HG02870 (cell line): ENCODE data around the gene TBX4.
"Not testable (repeated sequence)": the region's sequence is repeated elsewhere in the genome, so short reads cannot be mapped to it uniquely, and the experiment has no call there.

ENCODE experiments used
- ATAC-seq: cut with Tn5 transposase; IDR thresholded peaks from one replicate; pipeline ENCODE4 v1.9.1; 2021; ENCODE audit warnings: mild to moderate bottlenecking, moderate library complexity; ENCODE audit not compliant: unreplicated experiment

Gene TBX4

DNA sequence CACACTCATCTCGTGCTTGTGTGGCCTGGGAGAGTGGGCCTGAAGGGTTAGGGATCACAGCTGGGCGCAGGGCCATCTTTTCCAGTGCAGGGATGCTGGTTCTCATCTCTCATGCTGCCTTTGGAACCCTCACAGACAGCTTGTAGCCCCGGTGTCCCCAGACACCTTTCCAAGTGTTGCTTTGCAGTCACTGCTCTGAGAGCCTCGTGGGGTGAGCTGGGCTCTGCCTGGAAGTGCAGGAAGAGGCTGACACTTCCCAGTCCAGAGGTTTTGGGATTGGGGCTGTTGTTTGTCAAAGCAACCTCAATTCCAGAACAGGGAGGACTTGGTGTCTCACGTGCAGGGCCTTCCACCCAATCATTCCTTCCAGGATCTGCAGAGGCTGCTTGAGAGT is 28.2 kb downstream of the TBX4 start:
- no peak for ATAC-seq

GRCh38 chr17:61481421-61481820 is 29.2 kb downstream of the TBX4 start:
- no peak for ATAC-seq

DNA sequence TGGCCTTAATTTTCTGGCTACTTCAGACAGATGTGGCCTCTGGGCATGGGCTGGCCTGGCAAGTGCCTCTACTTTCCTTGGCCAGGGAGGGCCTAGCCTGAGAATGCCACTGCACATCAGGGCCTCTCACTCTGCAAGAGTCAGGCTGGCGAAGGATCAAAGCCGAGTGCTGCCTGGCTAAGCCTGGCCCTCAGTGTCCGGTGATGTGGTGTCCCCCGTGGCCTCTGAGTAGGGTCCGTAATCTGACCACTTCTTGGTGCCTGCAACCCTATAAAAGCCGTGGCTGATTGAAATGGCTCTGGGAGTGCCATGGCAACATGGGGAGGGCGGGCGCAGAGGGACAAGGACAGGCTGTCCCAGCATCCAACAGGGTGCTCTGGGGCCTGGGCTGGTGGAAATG is 30.2 kb downstream of the TBX4 start:
- ATAC-seq, result no peak

DNA sequence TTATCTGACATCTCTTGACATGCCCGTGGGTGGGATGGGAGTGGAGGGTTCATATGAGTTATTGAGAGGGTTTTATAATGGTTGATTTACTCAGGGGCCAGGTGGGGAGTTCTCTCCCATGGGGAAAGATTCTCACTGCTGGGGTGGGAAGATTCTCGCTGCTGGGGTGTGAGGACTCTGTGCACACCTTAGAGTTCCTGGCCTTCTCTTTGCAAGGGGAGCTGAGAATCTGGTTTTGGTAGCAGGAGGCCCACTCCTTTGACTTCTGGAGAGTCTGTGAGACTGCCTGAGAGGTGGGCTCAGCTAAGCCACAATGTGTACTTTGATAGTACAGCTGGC is 31.5 kb downstream of the TBX4 start:
- no peak for ATAC-seq

DNA sequence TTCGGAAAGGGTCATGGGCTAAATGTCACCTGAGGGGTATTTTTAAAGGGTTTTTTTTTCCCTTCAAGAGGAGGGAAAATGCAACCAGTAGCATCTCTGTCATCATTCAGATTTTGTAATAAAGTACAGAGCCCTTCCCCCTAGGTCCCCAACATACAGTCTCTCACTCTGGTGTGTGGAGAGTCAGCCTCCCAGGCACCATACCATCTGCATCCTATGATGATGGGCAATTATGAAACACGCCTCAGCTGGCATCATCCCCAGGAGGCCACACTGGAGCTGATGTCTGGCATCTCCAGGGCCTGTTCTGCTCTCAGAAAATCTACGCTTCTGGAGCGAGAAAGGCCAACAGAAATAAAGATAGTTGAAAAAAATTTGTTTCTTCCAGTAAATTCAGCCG is 32.0 kb downstream of the TBX4 start:
- ATAC-seq, result no peak

DNA sequence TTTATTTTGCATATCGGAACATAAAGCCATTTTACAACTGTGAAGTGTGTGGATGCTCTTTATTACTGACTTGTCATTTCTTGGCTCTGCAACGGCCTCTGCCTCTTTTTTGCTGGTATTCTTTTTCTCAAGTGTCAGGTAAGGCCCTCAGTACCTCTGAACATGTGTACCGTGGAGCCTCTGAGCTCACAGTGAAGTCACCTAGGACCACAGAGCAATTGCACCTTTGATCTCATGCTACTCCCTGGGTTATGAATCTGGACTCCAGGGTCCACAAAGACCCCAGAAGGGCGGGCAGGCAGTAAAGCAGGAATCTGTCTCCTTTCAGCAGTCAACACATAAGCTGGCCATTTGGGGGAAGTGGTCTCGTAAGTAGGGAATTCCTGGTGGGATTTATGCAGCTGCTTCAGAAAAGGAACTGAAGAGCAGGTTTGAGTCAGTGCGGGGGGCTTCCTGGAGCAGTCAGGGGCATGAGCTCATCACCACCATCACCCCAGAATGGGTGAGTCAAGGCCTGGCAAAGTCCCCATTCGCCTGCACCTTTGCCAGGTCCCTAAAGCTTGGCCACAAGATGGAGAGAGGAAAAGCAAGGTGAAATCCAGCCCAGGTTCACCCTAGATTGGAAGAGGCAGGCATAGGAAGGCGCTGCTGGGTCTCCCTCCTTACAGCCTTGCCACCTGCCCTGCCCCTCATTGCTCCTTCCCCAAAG is 33.0 kb downstream of the TBX4 start:
- no peak for ATAC-seq

DNA sequence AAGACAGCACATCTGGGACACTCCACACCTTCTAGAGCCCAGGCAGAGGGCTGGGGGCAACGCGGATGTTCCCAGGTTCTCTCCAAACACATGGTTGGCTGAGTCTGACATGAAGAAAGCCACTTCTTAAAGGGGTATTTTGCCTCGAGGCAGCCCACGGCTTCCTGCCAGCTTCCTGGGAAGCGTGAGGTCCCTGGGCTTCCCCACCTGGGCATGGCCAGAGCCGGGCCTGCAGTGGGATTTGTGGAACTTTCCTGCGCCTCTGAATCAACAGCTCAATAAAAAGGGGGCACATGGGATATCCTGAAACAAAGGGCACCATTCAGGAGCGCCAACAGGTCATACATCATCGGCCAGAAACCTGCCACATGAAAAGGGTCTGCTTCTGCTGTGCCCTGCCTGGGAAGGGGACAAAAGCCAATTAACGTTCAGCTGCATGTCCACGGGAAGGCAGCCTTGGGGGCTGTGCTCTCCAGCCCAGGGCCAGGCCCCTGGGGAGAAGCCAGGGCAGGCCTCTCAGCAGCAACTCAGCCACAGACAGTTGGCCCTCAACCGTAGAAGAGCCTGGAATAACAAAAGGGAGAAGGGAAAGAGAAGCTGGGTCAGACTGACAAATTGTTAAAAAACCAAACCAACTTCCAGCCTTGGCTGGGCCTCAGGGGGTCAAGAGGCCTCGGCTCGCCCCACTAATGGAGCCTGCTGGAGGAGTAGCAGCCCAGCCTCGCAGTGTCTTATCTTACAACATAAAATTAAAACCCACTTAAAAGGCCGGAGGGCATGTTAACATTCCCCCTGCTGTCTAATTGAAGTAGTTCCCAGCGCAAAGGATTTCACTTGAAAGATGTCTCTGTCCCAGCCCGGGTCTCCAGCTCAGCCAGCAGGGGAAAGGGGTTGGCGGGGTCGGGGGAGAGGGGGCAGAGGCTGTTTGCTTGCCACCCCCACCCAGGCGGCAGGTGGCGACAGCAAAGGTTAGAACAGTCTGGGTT is 34.2 kb downstream of the TBX4 start:
- no peak for ATAC-seq

DNA sequence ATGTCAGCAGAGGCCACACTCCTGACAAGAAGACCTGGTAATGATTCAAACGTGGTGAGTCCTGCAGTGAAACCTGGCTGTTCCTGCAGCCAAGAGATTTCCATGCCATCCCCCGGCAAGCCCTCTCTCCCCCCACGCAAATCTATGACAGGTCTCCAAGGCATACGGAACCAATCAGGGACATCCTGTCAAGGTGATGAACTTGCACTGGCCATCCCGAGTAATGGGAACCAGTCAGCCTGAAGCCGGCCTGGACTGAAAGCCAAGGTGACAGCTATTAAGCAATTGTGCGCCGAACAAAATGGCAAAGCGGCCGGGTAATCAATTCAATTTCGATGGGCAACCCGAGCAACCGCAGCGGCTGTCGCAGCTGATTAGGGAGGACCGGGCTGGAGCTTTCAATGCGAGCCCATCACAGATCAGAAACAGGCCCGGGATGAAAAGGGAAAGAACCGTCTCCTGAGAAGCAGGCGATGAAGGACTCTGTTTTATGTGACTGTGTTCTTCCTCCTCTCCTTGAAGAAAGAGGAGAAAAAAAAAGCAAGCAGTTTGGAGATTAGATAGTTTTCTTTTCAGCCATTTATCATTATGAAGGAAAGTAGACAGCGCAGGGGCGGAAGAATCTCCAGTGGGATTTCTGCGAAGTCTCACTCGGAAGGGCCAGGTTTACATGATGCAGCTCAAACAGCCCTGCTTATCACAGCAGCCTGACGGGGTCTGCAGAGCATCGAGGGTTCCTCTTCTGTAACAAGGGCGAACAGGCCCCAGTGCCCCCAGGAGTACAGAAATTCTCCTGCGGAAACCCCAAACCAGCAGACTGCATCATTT is 35.2 kb downstream of the TBX4 start:
- ATAC-seq, result no peak

DNA sequence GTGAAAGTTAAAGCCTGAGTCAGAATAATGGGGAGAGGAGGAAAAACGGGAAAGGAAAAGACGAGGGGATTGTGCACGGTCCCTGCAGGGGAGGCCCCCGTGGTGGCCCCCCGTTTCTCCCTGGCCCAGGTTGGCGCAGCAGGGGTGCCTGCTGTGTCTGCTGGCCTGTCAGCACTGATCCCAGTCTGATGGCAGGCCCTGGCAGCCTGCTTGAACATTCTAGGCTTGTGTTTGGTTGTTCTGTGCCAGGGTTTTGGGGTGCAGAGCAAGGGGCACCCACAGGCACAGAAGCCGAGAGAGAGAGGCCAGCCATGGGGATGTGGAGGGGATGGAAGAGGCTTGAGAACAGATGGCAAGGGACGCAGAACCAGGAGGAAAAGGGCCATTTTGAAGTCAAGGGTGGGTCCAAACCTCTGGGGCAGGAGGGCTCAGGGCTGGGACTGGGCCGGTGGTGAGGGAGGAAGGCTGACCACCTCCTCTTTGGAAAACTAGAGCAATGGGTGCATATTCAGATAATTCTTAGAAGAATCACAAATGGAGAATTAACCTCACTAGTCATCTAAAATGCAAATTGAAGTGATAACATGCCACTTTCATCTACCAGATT is 35.9 kb downstream of the TBX4 start:
- no peak for ATAC-seq

DNA sequence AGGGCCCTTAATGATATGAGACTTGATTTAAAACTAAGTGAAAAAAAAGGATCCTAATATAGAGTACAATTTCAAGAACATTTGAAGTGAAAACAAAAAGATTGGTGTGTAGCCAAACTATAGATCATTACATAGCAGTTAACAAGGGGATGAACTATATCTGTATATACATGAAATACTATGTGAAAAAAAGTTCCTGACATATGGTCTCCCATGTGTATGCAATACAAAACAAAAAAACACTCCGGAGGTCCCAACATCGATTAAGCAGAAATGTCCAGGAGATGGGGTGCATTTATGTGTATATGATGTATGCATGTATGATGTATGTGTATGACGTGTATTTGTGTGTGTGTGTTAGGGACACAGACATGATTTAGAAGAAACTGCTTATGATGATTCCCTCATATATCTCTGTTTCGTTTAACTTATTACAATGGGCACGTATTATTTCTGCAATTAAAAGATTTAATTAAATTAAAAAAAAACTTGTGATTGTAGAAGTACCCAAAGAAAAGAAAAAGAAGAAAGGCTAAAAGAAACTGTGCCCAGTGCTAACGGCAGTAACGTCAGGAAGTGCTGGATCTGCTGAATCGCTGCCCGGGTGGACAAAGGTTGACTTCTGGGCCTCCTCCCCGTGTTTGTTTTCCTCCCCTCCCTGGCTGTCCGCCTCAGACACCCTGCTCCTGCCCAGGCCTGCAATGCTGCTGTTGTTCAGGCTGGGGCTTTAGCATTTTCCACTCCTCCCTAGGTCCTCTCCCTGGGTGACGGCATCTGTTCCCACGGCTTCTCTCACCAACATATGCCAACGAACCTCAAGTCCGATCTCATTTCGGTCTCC is 36.9 kb downstream of the TBX4 start:
- ATAC-seq, result no peak

- ATAC-seq, result no peak
These were observed 37.7 kb downstream of the TBX4 start for GRCh38 chr17:61489719-61490490.

DNA sequence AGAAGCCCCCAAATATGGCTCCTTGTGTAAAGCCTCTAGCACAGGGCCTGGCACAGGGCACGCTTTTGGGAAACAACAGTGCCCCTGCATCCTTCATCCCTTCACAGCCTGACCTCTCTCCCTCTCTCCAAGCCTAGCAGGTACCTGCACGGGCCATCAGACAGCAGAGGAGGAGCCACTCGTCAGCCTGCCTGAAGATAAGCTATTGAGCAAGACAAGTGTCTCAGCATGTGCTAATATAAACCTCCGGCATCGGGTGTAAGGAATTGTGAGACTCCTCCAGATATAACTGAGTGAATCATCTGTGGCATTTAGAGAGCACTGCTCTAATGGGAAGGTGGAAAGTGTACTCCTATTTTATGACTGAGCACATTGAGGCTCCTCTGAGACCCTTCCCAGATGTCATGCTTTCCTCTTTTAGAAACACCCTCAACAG is 38.3 kb downstream of the TBX4 start:
- no peak for ATAC-seq

DNA sequence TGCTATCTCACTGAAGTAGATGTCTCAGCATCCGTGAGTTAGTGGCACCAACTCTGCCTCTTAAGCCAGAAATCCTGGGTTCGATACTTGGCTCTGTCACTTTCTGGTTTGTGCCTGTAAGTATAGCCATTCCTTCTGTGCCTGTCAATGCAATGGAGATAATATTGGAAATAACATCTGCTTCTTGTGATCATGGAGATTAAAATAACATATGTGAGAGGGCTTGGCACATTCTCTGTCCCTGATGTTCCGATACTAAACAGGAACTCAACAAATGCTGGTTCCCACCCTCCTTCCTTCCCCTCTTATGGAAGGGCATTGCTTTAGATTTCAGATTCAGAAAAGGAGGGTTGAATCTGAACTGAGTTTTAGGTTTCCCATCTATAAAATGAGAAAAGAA is 39.8 kb downstream of the TBX4 start:
- ATAC-seq, result no peak

DNA sequence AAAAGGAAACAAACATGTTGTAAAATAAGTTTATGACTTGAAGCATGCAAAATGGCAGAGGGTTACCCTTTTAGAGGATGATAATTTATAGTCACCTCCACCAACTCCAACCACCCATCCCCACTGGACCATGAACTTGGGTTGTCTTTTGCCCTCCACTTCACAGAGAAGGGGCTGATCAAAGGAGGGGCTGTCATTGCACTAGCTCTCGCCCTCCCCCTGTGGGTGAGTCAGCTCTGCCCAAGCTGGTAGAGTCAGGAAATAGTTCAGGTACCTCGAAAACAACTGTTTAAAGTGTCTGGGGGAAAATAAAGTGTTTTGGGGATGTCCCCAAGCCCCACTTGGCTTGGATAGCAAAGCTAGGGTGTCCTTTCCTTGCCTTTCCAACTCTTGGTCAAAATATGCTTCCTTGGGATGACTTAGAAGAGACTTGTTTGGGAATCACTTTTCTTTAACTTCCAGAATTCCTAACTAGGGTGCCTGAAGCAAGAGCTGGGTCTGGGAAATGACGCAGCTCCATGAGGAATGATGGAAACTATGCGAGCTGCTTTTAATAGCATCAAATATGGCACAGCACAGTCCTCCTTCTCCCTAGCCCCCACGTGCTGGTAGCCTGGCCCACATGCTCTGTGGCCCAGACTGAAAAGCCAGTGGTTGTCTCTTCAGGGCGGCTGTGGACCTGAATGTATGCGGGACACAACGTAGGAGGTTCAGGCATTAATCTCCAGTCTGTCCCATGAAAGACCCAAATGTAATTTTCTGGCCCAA is 40.7 kb downstream of the TBX4 start:
- no peak for ATAC-seq

DNA sequence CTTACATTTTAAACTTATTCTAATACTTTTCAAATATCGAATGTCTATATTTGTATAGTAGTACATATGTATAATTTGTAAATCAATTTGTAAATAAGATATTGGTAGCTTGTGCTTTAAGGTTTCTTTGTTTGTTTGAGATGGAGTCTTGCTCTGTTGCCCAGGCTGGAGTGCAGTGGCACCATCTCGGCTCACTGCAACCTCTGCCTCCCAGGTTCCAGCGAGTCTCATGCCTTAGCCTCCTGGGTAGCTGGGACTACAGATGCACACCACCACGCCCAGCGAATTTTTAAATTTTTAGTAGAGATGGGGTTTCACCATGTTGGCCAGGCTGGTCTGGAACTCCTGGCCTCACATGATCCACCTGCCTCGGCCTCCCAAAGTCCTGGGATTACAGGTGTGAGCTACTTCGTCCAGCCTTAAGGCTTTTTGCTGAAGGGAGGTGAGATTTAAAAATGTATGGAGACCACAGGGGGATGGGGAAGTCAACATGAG is 41.7 kb downstream of the TBX4 start:
- ATAC-seq, result not testable (repeated sequence)

GRCh38 chr17:61494325-61495160 is 42.3 kb downstream of the TBX4 start:
- no peak for ATAC-seq

DNA sequence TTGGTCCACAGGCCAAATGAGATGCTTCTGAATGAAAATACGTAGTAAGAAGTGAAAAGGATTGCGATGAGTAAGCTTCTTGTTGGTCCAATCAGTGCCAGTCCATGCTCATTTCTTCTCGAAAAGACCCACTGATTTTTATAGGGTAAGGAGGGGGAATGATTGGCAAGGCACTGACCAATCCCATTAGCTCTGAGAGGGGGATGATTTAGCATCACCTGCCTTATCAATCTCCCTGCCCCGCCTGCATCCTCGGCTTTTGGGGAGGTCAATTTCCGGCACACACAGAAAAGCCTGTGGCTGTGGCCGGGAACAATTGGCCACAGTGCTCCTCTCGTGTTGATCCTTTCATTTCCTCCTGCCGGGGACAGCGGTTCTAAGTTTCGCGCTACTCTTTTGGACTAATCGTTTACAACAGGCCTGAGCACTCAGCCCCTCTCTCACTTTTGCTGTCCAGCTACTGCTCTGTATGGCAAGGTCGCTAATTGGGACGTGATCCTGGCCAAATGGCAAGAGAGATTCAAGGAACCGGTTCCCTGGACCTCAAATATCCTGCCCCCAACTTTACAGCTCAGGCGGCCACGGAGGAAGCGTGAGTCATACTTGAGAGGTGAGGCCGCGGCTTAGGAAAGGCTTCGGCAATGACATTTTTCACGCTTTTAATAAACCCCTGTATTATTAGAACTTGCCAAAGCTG is 43.1 kb downstream of the TBX4 start:
- no peak for ATAC-seq
